PC-9 (cell line): ENCODE results near the gene ZNF763.
"Not testable (repeated sequence)": the region's sequence is repeated elsewhere in the genome, so short reads cannot be mapped to it uniquely, and the experiment has no call there.

ENCODE experiments used
- CTCF ChIP-seq: fragments of 200-600 bp; sonication (generic); conservative IDR thresholded peaks from 2 replicates; pipeline ENCODE4 v1.6.1; 2017; ENCODE audit warnings: mixed run types, antibody characterized with exemption, mild to moderate bottlenecking, moderate library complexity
- EZH2 ChIP-seq: fragments of 200-600 bp; sonication (generic); IDR thresholded peaks from 2 replicates; pipeline ENCODE4 v1.8.0; 2017; ENCODE audit warnings: antibody characterized with exemption, low read depth

- not testable (repeated sequence) for TF ChIP-seq CTCF, EZH2
Measured at GRCh38 chr19:11949614-11950080, 15.2 kb upstream of the ZNF763 start.
